Measurements from ENCODE around the gene RSPH10B2.

GRCh38 chr7:6725003-6725402 is 28.9 kb upstream of the RSPH10B2 start:
- TF ChIP-seq EZH2 (IDR thresholded peaks at IDR 0.05): no peak
- no peak for TF ChIP-seq POLR2AphosphoS5 (IDR thresholded peaks at IDR 0.05; ENCODE audit: borderline replicate concordance, low read depth, low read length)

All from SK-N-MC (cell line).